ENCODE measurements around the gene TMEM132A.

DNA sequence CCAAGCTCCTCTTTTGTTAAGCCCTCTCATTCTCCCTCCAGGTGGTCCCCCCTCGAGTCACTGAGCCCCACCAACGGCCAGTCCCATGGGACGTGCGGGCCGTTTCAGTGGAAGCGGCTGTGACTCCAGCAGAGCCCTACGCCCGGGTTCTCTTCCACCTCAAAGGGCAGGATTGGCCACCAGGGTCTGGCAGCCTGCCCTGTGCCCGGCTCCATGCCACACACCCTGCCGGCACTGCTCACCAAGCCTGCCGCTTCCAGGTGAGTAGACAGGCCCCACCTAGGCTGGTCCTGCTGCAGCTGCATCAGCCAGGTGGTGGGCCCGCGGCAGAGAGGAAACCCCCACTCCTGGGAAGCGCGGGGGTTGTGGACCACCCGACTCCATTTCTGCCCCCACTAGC lies 3.3 kb downstream of the TMEM132A start:
- TF ChIP-seq TEAD4 (CRISPR knock-in tag; IDR thresholded peaks at IDR 0.05) (no peak), FOXJ3 (CRISPR knock-in tag; IDR thresholded peaks at IDR 0.05; ENCODE audit: borderline replicate concordance) (no peak), SMAD3 (CRISPR knock-in tag; IDR thresholded peaks at IDR 0.05; ENCODE audit: borderline replicate concordance) (no peak)
- TF ChIP-seq, protein P1, sequence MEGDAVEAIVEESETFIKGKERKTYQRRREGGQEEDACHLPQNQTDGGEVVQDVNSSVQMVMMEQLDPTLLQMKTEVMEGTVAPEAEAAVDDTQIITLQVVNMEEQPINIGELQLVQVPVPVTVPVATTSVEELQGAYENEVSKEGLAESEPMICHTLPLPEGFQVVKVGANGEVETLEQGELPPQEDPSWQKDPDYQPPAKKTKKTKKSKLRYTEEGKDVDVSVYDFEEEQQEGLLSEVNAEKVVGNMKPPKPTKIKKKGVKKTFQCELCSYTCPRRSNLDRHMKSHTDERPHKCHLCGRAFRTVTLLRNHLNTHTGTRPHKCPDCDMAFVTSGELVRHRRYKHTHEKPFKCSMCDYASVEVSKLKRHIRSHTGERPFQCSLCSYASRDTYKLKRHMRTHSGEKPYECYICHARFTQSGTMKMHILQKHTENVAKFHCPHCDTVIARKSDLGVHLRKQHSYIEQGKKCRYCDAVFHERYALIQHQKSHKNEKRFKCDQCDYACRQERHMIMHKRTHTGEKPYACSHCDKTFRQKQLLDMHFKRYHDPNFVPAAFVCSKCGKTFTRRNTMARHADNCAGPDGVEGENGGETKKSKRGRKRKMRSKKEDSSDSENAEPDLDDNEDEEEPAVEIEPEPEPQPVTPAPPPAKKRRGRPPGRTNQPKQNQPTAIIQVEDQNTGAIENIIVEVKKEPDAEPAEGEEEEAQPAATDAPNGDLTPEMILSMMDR (IDR thresholded peaks at IDR 0.05), result no peak
- TF ChIP-seq, protein P2, sequence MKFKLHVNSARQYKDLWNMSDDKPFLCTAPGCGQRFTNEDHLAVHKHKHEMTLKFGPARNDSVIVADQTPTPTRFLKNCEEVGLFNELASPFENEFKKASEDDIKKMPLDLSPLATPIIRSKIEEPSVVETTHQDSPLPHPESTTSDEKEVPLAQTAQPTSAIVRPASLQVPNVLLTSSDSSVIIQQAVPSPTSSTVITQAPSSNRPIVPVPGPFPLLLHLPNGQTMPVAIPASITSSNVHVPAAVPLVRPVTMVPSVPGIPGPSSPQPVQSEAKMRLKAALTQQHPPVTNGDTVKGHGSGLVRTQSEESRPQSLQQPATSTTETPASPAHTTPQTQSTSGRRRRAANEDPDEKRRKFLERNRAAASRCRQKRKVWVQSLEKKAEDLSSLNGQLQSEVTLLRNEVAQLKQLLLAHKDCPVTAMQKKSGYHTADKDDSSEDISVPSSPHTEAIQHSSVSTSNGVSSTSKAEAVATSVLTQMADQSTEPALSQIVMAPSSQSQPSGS (CRISPR knock-in tag; IDR thresholded peaks at IDR 0.05; ENCODE audit: borderline replicate concordance, low read depth), result no peak
- TF ChIP-seq, protein P3, sequence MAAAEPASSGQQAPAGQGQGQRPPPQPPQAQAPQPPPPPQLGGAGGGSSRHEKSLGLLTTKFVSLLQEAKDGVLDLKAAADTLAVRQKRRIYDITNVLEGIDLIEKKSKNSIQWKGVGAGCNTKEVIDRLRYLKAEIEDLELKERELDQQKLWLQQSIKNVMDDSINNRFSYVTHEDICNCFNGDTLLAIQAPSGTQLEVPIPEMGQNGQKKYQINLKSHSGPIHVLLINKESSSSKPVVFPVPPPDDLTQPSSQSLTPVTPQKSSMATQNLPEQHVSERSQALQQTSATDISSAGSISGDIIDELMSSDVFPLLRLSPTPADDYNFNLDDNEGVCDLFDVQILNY (CRISPR knock-in tag; IDR thresholded peaks at IDR 0.05), result no peak
